NCI-H226 (cell line): ENCODE data around the gene CNOT6.
"Not testable (repeated sequence)": the region's sequence is repeated elsewhere in the genome, so short reads cannot be mapped to it uniquely, and the experiment has no call there.

Source experiments
- DNase-seq: peaks from one replicate; pipeline ENCODE4 v3.0.0-alpha.2; 2015

The CNOT6 gene

GRCh38 chr5:180521101-180521500 lies 26.9 kb downstream of the CNOT6 start:
- no peak for DNase-seq

DNA sequence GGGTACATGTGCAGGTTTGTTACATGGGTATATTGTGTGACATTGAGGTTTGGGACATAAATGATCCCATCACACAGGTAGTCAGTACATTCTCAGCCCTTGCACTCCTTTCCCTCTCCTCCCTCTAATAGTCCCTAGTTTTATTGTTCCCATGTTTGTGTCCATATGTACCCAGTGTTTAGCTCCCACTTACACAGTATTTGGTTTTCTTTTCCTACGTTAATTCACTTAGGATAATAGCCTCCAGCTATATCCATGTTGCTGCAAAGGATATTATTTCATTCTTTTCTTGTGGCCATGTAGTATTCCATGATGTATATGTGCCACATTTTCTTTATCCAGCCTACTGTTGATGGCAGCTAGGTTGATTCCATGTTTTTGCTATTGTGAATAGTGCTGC lies 27.4 kb downstream of the CNOT6 start:
- no peak for DNase-seq

DNA sequence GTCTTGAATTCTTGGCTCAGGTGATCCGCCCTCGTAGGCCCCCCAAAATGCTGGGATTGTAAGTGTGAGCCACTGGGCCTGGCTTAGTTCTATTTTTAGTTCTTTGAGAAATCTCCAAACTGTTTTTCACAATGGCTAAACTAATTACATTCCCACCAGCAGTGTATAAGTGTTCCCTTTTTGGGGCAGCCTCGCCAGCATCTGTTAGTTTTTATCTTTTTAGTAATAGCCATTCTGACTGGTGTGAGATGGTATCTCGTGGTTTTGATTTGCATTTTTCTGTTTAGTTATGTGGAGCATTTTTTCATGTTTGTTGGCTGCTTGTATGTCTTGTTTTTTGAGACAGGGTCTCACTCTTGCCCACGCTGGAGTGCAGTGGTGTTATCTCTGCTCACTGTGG lies 28.2 kb downstream of the CNOT6 start:
- no peak for DNase-seq

DNA sequence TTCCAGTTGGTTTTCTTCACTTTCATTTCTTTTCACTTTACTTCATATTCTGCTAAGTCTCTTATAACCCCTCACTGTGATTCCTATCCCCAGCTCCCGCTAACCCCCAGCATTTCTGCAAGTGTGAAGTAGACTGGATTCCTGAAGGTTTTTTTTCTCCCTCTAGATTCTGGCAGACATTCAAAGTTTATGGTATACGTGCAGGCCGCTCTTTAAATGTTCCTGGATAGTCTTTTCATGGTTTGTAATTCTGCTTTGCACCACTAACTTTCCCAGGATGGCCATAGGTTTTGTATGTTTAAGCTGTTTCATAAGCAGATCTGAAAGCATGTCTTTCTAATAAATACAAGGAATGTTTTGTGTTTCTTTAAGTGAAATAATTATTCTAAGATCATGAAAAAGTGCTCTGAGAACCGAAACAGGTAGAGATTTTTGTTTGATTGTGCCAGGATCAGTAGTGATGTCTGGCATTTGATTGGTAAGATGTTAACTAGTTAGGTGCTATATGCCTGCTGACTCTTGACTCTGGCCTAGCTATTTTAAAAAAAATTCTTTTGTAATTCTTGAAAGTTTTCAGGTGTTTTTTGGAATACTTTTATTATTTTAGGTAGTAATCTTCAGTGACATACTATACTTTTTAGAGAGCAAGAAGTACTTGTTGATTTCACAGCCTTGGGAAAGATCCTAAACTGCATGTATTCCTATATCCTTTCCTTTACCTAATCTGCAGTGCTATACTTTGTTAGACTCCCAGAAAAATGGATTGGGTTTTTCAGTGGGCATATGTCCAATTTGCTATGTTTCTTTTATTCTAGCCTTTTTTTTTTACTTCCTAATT lies 29.7 kb downstream of the CNOT6 start:
- DNase-seq = no peak

GRCh38 chr5:180525399-180525798 lies 31.2 kb downstream of the CNOT6 start:
- DNase-seq = no peak

- DNase-seq = no peak
Measured at GRCh38 chr5:180526269-180526668, 32.1 kb downstream of the CNOT6 start.

- DNase-seq = no peak
Measured at GRCh38 chr5:180527659-180528058, 33.5 kb downstream of the CNOT6 start.

DNA sequence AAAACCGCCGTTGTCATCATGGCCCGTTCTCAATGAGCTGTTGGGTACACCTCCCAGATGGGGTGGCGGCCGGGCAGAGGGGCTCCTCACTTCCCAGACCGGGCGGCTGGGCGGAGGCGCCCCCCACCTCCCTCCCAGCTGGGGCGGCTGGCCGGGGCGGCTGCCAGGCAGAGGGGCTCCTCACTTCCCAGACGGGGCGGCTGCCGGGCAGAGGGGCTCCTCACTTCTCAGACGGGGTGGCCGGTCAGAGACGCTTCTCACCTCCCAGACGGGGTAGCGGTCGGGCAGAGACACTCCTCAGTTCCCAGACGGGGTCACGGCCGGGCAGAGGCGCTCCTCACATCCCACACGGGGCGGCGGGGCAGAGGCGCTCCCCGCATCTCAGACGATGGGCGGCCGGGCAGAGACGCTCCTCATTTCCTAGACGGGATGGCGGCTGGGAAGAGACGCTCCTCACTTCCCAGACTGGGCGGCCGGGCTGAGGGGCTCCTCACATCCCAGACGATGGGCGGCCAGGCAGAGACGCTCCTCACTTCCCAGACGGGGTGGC lies 36.9 kb downstream of the CNOT6 start:
- DNase-seq = not testable (repeated sequence)

DNA sequence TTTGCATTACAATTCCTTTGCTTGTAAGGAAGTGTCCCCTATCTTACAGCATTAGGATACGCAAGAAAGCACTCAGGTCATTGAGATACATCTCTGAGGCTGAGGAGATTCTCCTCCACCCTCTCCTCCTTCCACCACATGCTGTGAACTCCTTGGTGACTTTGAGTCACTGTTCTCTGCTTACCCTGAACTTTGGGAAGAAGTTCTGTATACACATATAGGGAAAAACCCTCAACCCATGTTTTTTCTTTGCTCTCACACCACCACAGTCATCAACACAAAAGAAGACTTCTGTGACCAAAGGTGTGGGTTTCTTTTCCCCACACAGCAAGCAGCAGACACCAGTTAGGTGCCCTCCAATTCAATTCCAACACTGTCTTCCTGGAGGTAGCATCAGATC lies 38.1 kb downstream of the CNOT6 start:
- no peak for DNase-seq

- no peak for DNase-seq
Measured at GRCh38 chr5:180533845-180534244, 39.7 kb downstream of the CNOT6 start.

GRCh38 chr5:180535573-180535972 lies 41.4 kb downstream of the CNOT6 start:
- DNase-seq = no peak

DNA sequence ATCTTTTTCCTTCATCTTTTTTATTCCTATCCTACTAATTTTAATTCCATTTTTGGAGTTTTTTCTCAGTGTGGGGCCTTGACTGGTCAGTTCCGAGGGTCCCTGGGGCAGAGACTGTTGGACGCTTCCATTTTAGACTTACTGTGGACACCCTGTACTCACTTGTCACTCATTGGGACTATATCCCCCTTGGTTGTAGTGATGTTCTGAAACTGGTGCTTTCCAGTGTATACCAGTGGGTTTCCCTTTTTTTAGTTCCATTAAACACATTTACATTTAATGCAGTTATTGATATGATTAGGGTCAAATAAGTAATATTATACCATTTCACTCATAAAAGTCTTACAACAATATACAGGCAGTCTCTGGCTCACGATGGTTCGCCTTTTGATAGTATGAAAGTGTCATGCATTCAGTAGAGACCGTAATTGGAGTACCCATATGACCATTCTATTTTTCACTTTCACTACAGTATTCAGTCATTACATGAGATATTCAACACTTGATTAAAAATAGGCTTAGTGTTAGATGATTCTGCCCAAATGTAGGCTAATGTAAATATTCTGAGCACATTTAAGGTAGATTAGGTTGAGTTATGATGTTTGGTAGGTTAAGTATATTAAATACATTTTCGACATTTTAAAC lies 46.0 kb downstream of the CNOT6 start:
- no peak for DNase-seq

DNA sequence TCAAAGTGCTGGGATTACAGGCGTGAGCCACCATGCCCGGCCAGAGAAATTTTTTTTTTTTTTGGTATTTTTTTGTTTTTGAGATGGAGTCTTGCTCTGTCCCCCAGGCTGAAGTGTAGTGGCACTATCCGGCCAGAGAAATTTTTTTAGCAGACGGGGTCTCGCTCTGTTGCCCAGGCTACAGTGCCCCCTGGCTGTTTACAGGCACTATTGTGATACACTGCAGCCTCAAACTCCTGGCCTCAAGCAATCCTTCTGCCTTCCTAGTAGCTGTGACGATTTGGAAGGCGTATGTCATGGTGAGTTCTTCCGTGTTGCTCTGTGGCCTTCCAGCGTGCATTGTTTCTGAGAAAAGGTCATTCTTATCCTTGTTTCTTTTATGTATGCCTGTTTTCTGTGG lies 47.5 kb downstream of the CNOT6 start:
- DNase-seq = no peak

DNA sequence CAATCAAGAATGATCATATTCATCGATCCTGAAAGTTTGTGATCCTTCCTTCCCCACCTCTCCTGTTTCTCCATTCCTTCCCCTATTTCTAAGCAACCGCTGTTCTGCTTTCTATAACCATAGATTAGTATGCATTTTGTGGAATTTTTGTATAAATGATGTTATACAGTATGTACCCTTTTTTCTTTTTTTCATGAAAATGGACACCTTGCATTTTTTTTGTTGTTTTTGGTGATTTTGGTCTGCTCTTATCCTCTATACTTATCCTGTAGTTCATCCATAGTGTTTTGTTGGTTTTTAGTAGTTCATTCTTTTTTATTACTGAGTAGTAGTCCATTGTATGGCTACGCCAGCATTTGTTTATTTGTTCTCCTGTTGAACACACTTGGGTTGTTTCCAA lies 51.1 kb downstream of the CNOT6 start:
- DNase-seq = no peak

DNA sequence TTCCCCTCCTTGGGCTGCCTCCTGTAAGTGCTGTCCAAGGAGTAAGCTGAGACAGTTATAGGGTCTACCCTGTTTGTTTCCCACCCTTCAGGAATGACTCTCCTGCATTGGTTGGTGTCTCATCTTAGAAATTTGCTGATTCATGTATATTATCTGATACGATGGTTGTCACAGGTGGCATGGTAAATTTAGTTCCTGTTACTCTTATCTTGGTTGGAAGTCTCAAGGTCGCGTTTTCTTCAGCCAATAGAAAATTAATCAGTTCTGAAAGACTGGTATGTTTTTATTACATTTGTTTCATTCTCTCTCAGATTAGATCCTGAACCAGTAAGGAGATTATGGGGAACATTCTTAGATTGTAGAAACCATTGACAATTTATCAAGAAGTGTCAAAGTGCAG lies 54.4 kb downstream of the CNOT6 start:
- no peak for DNase-seq

DNA sequence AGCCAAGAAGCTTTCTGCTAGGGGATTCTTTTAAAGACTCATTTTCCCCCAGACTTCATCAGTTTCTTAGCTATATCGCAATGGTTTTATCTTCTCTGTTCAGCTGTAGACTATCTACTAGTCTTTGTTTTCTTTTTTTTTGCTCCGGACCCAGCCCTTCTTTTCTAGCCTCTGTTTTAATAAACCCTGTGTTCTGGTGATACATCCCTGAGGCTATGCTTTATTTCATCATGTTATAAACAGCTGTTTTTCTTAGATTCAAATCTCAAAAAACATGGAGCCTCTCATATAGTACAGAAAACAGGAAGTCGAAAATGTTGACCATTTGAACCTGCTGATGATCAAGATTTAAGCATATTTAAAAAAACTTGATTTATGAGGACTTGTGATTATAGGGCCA lies 59.4 kb downstream of the CNOT6 start:
- DNase-seq = no peak

DNA sequence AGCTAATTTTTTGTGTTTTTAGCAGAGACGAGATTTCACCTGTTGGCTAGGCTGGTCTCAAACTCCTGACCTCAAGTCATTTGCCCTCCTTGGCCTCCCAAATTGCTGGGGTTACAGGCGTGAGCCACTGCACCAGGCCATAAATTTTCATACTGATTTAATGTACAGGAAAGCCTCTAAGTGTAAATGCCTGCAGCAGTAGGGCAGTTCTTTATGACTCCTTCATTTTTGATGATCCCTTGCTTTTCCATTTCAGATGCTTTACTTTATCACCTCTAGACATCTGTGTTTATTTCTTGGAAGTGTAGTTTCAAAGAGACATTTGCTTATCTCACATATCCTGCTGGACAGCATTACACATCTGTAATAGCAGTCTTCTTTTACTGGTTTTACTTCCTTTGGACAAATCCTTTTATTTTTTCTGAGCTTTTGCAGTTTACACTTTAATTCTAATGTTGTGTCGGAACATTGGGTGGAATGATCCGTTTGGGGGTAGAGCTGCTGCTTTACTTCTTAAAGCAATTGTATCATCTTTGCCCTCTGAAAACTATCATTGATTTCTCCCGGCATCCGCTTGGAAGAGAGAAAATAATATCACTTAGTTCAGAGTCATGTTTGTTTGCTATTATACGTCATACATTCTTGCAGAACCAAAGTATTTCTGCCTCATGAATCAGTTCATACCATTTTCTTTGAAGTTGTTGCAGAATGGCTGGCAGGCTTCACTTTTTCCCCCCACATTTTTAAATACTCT lies 61.2 kb downstream of the CNOT6 start:
- DNase-seq = no peak

GRCh38 chr5:180557217-180557809 lies 63.1 kb downstream of the CNOT6 start:
- no peak for DNase-seq

GRCh38 chr5:180558232-180558631 lies 64.1 kb downstream of the CNOT6 start:
- DNase-seq = no peak

DNA sequence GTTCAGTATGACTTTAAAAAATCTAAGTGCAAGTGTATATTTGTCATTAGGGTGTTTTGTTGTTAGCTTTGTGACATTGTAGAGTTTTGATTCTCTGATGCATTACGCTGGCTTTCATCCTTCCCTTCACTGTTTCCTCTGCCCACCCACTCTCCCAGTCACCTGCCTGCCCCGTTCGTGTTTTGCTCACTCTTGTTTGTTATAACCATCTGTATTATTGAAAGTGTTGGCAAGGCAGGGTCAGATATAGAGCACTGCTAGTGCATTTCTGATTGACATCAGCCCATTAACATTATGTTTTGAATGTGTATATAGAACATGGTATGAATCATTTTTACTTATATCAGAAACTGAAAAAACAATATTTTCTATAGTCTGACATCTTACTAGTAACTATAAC lies 69.8 kb downstream of the CNOT6 start:
- no peak for DNase-seq

DNA sequence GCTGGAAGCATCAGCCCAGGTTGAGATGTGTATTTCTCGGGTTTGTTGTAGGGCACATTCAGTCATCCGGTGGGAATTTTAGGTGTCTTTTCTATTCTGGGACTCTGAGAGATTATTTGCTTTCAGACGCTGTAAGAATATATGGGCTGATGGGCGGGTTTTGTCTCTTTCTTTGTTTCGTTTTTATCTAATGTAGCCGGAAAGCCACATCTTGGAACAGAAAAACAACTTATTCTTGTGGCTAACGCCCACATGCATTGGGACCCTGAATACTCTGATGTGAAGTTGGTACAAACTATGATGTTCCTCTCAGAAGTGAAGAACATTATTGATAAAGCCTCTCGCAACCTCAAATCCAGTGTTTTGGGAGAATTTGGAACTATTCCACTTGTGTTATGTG lies 74.7 kb downstream of the CNOT6 start:
- no peak for DNase-seq

- DNase-seq = no peak
Measured at GRCh38 chr5:180575571-180575970, 81.4 kb downstream of the CNOT6 start.

DNA sequence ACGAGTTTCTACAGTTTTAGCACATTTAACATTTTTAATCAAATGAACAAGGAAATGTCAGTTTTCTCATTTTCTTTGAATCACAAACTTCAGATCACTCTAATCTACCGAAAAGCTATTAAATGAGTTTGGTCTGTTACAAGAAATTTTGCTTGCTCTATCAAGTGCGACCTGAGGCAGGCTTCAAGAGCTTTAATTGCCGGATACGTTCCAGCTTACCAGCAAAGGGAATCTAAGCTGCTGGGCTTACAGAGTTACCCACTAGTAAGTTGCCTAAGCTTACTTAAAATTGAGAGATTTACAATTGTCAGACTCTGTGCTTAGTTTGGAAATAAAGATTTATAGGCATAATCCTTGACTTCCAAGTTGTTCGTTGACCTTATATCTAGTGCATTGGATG lies 86.5 kb downstream of the CNOT6 start:
- DNase-seq = no peak
